ENCODE results near the gene FAM50A. TPM values are rescaled to one million over a fixed set of nuclear protein-coding genes. Genes with fewer than 3 reads are reported as not detected.

The FAM50A gene
- total RNA-seq, 1 experiment from 2014 or later, result 75.9 TPM

GRCh38 chrX:154471839-154472684, 28.1 kb downstream of the FAM50A start:
- ChIA-PET POLR2A (no interaction called here), CTCF (no interaction called here)
- H3K9me3 ChIP-seq, result no peaks in the 10 kb centered on the region
- Mint-ChIP-seq H3K27ac (ENCODE audit: unreplicated experiment) (no peak overlapping the region), H3K4me1 (ENCODE audit: low read depth, unreplicated experiment) (no peaks in the 10 kb centered on the region), H3K27me3 (ENCODE audit: insufficient read depth, unreplicated experiment) (no peaks in the 10 kb centered on the region), H3K9me3 (ENCODE audit: unreplicated experiment) (no peaks in the 10 kb centered on the region), H3K36me3 (ENCODE audit: insufficient read depth, unreplicated experiment) (peaks cover 19% of the 10 kb centered on the region), H3K4me3 (ENCODE audit: unreplicated experiment) (no peak overlapping the region)
- no TSS peak for BruUV-seq (replicated peaks)
- no peaks in the 10 kb centered on the region; the same call in 1 of the 2 replicates for H3K36me3 ChIP-seq (ENCODE audit: control insufficient read depth, insufficient read depth, low read length)
- TF ChIP-seq CTCF (IDR thresholded peaks at IDR 0.05; ENCODE audit: insufficient read depth in 1 of 2, low read depth in 1 of 2, low read length in 1 of 2, severe bottlenecking in 1 of 2, unreplicated experiment in 1 of 2), result no peak
- H3K4me3 ChIP-seq (ENCODE audit: low read depth, low read length), result no peak overlapping the region
- H3K4me1 ChIP-seq, result no peaks in the 10 kb centered on the region
- intact Hi-C loops (cut with micrococcal nuclease; ENCODE audit: unreplicated experiment), result no loop called here
- H3K27me3 ChIP-seq (replicated peaks; ENCODE audit: control insufficient read depth, insufficient read depth, low read length), result no peaks in the 10 kb centered on the region
- DNase-seq, result no peak

- Mint-ChIP-seq H3K4me3 (ENCODE audit: unreplicated experiment) (no peak overlapping the region), H3K9me3 (ENCODE audit: unreplicated experiment) (no peaks in the 10 kb centered on the region), H3K36me3 (ENCODE audit: insufficient read depth, unreplicated experiment) (peaks cover 19% of the 10 kb centered on the region), H3K27me3 (ENCODE audit: insufficient read depth, unreplicated experiment) (no peaks in the 10 kb centered on the region), H3K4me1 (ENCODE audit: low read depth, unreplicated experiment) (no peaks in the 10 kb centered on the region), H3K27ac (ENCODE audit: unreplicated experiment) (no peak overlapping the region)
- no peaks in the 10 kb centered on the region for H3K27me3 ChIP-seq (replicated peaks; ENCODE audit: control insufficient read depth, insufficient read depth, low read length)
- no peaks in the 10 kb centered on the region; the same call in 1 of the 2 replicates for H3K36me3 ChIP-seq (ENCODE audit: control insufficient read depth, insufficient read depth, low read length)
- intact Hi-C loops (cut with micrococcal nuclease; ENCODE audit: unreplicated experiment), result no loop called here
- ChIA-PET CTCF (no interaction called here), POLR2A (no interaction called here)
- H3K4me1 ChIP-seq, result no peaks in the 10 kb centered on the region
- no peak overlapping the region for H3K4me3 ChIP-seq (ENCODE audit: low read depth, low read length)
- no peak for TF ChIP-seq CTCF (IDR thresholded peaks at IDR 0.05; ENCODE audit: insufficient read depth in 1 of 2, low read depth in 1 of 2, low read length in 1 of 2, severe bottlenecking in 1 of 2, unreplicated experiment in 1 of 2)
- no TSS peak for BruUV-seq (replicated peaks)
- no peak for DNase-seq
- no peaks in the 10 kb centered on the region for H3K9me3 ChIP-seq
Measured at GRCh38 chrX:154472685-154473632, 29.0 kb downstream of the FAM50A start.

DNA sequence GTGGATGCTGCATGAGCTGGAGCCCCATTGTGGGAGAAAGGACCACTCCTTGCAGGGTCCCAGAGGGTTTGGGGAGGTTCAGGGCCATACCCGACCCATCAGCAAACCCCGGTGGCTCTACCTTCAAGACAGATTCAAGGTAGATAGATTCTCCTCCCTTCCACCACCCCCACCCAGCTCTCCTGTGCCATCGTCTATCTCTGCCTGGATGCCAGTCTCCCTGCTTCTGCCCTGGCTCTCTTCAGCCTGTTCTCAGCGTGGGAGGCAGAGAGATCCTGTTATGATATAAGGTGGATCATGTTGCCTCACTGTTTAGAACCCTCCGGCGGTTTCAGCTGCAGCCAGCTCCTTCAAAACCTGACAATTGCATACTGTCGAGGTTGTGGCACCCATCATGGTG, 29.7 kb downstream of the FAM50A start:
- Mint-ChIP-seq H3K27ac (ENCODE audit: unreplicated experiment) (no peak overlapping the region), H3K4me3 (ENCODE audit: unreplicated experiment) (no peak overlapping the region), H3K27me3 (ENCODE audit: insufficient read depth, unreplicated experiment) (no peaks in the 10 kb centered on the region), H3K9me3 (ENCODE audit: unreplicated experiment) (no peaks in the 10 kb centered on the region), H3K36me3 (ENCODE audit: insufficient read depth, unreplicated experiment) (peaks cover 26% of the 10 kb centered on the region), H3K4me1 (ENCODE audit: low read depth, unreplicated experiment) (no peaks in the 10 kb centered on the region)
- Histone ChIP-seq H3K36me3 (ENCODE audit: control insufficient read depth, insufficient read depth, low read length) (no peaks in the 10 kb centered on the region; the same call in 1 of the 2 replicates), H3K9me3 (no peaks in the 10 kb centered on the region), H3K4me3 (ENCODE audit: low read depth, low read length) (no peak overlapping the region), H3K27me3 (replicated peaks; ENCODE audit: control insufficient read depth, insufficient read depth, low read length) (no peaks in the 10 kb centered on the region), H3K4me1 (no peaks in the 10 kb centered on the region)
- POLR2A ChIA-PET, result interaction anchor here (0.5 to 0.6 kb wide), 2 partner anchors 14 to 38 kb away, joined by 3 to 6 read pairs; no protein-coding TSS in a partner anchor
- BruUV-seq (replicated peaks), result no TSS peak
- intact Hi-C loops (cut with micrococcal nuclease; ENCODE audit: unreplicated experiment), result no loop called here
- CTCF ChIA-PET, result no interaction called here
- no peak for DNase-seq
- no peak for TF ChIP-seq CTCF (IDR thresholded peaks at IDR 0.05; ENCODE audit: insufficient read depth in 1 of 2, low read depth in 1 of 2, low read length in 1 of 2, severe bottlenecking in 1 of 2, unreplicated experiment in 1 of 2)

All from Caco-2 (cell line).